ENCODE results near the gene PACRG. TPM values are rescaled to one million over a fixed set of nuclear protein-coding genes. Genes with fewer than 3 reads are reported as not detected.

Gene PACRG
- total and polyA plus RNA-seq, 10 of the 15 experiments (the other 5 are each of a cell fraction or from before 2014, with no cell fraction given) = not detected

DNA sequence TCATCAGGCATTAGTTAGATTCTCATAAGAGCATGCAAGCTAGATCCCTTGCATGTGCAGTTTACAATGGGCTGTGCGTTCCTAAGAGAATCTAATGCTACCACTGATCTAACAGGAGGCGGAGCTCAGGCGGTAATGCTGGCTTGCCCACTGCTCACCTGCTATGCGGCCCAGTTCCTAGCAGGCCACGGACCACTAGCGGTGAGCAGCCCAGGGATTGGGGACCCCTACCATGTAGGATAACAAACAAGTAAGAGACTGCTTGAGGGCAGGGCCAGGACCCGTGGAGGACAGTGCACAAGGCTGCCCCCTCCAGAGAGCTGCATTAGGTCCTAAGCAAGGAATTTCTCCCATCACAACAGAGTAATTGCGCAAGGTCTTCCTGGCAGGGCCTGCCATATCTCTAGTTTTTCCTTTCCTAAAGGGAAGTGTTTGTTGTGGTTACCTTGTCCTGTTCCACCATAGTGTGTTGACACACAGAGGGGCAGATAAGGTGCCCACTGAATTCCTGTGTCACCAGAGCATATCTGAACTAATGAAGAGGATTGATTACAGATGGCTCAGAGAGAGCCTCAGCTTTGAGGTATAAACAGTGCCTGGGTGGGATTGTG is 58.0 kb downstream of the PACRG start:
- ATAC-seq (no peak), DNase-seq (ENCODE audit: low read depth, low spot score) (no peak), FAIRE-seq (no peak)
- intact Hi-C loops (cut with micrococcal nuclease; ENCODE audit: unreplicated experiment) = no loop called here
- POLR2A ChIA-PET = no interaction called here
- Histone ChIP-seq H3K27ac (ENCODE audit: control insufficient read depth, insufficient read depth) (no peak overlapping the region), H3K4me2 (ENCODE audit: control insufficient read depth, insufficient read depth) (no peak overlapping the region), H3K36me3 (ENCODE audit: control insufficient read depth in 2 of 2, insufficient read depth in 2 of 2, low read length in 1 of 2) (no peaks in the 10 kb centered on the region), H4K20me1 (ENCODE audit: control insufficient read depth, insufficient read depth) (no peaks in the 10 kb centered on the region), H3K79me2 (ENCODE audit: control insufficient read depth, insufficient read depth, low read length) (no peaks in the 10 kb centered on the region), H2AFZ (ENCODE audit: control insufficient read depth, low read depth, low read length) (no peak overlapping the region), H3K9me3 (replicated peaks; ENCODE audit: control insufficient read depth, insufficient read depth, low read length) (no peaks in the 10 kb centered on the region), H3K4me1 (ENCODE audit: control insufficient read depth, insufficient read depth, low read length) (no peaks in the 10 kb centered on the region), H3K9ac (ENCODE audit: control insufficient read depth, insufficient read depth, low read length) (no peak overlapping the region), H3K27me3 (replicated peaks in 1 of 2; ENCODE audit: control insufficient read depth in 2 of 2, insufficient read depth in 2 of 2, low read length in 1 of 2) (no peaks in the 10 kb centered on the region), H3K4me3 (no peak overlapping the region)
- SMC1A ChIA-PET (ENCODE audit: uncharacterized antibody, unreplicated experiment) = no interaction called here
- in situ Hi-C loops (cut with MboI) = no loop called here
- RAD21 ChIA-PET (ENCODE audit: unreplicated experiment) = no interaction called here
- BruUV-seq (replicated peaks) = no TSS peak
- WGBS (ENCODE audit: insufficient coverage, insufficient replicate concordance, low lambda C conversion rate, missing lambda C conversion rate) = 51% methylated on average over 8 of the region's 8 CpGs
- TF ChIP-seq, protein P1, sequence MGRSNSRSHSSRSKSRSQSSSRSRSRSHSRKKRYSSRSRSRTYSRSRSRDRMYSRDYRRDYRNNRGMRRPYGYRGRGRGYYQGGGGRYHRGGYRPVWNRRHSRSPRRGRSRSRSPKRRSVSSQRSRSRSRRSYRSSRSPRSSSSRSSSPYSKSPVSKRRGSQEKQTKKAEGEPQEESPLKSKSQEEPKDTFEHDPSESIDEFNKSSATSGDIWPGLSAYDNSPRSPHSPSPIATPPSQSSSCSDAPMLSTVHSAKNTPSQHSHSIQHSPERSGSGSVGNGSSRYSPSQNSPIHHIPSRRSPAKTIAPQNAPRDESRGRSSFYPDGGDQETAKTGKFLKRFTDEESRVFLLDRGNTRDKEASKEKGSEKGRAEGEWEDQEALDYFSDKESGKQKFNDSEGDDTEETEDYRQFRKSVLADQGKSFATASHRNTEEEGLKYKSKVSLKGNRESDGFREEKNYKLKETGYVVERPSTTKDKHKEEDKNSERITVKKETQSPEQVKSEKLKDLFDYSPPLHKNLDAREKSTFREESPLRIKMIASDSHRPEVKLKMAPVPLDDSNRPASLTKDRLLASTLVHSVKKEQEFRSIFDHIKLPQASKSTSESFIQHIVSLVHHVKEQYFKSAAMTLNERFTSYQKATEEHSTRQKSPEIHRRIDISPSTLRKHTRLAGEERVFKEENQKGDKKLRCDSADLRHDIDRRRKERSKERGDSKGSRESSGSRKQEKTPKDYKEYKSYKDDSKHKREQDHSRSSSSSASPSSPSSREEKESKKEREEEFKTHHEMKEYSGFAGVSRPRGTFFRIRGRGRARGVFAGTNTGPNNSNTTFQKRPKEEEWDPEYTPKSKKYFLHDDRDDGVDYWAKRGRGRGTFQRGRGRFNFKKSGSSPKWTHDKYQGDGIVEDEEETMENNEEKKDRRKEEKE (IDR thresholded peaks at IDR 0.05) = no peak
- TF ChIP-seq BCL11A (IDR thresholded peaks at IDR 0.05; ENCODE audit: low read depth, low read length) = no peak
- TF ChIP-seq HDAC2 (IDR thresholded peaks at IDR 0.05) = no peak
- no peak for TF ChIP-seq CREB1 (IDR thresholded peaks at IDR 0.05; ENCODE audit: low read depth)
- no peak for TF ChIP-seq SIX5 (IDR thresholded peaks at IDR 0.05; ENCODE audit: low read depth, low read length, severe bottlenecking)
- TF ChIP-seq MTA2 (IDR thresholded peaks at IDR 0.05; ENCODE audit: low read depth) = no peak
- TF ChIP-seq TAF1 (IDR thresholded peaks at IDR 0.05; ENCODE audit: borderline replicate concordance, low read depth, low read length) = no peak
- no peak for TF ChIP-seq JUNB (IDR thresholded peaks at IDR 0.05)
- TF ChIP-seq EED (IDR thresholded peaks at IDR 0.05; ENCODE audit: low read depth) = no peak
- TF ChIP-seq SPI1 (IDR thresholded peaks at IDR 0.05; ENCODE audit: borderline replicate concordance, insufficient read depth, low read depth, low read length) = no peak
- TF ChIP-seq SREBF2 (IDR thresholded peaks at IDR 0.05; ENCODE audit: low read length) = no peak
- no peak for TF ChIP-seq RFX5 (IDR thresholded peaks at IDR 0.05; ENCODE audit: low read depth, low read length)
- no peak for TF ChIP-seq TBL1XR1 (IDR thresholded peaks at IDR 0.05; ENCODE audit: low read depth, low read length)
- TF ChIP-seq SIN3A (IDR thresholded peaks at IDR 0.05; ENCODE audit: low read depth, low read length) = no peak
- no peak for TF ChIP-seq EP300 (IDR thresholded peaks at IDR 0.05; ENCODE audit: borderline replicate concordance in 1 of 2, control insufficient read depth in 1 of 2, low read depth in 2 of 2, low read length in 2 of 2)
- TF ChIP-seq, protein P2, sequence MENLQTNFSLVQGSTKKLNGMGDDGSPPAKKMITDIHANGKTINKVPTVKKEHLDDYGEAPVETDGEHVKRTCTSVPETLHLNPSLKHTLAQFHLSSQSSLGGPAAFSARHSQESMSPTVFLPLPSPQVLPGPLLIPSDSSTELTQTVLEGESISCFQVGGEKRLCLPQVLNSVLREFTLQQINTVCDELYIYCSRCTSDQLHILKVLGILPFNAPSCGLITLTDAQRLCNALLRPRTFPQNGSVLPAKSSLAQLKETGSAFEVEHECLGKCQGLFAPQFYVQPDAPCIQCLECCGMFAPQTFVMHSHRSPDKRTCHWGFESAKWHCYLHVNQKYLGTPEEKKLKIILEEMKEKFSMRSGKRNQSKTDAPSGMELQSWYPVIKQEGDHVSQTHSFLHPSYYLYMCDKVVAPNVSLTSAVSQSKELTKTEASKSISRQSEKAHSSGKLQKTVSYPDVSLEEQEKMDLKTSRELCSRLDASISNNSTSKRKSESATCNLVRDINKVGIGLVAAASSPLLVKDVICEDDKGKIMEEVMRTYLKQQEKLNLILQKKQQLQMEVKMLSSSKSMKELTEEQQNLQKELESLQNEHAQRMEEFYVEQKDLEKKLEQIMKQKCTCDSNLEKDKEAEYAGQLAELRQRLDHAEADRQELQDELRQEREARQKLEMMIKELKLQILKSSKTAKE (IDR thresholded peaks at IDR 0.05; ENCODE audit: low read depth, poor library complexity, severe bottlenecking) = no peak
- no peak for TF ChIP-seq ZNF622 (IDR thresholded peaks at IDR 0.05)
- no peak for TF ChIP-seq RB1 (IDR thresholded peaks at IDR 0.05; ENCODE audit: borderline replicate concordance)
- CTCF ChIA-PET = no interaction called here
